ENCODE measurements around the gene RABL2A.
"Not testable (repeated sequence)": the region's sequence is repeated elsewhere in the genome, so short reads cannot be mapped to it uniquely, and the experiment has no call there.

Gene RABL2A

GRCh38 chr2:113626616-113627330 is at the start of gene RABL2A:
Gene RABL2A (plus strand): TSS chr2:113627266. CDS start chr2:113628607, 1,341 bp downstream.
- peak; percentile 37 for DNase-seq (ENCODE audit: insufficient read length, low spot score)
- FAIRE-seq: peak; percentile 92

- DNase-seq (ENCODE audit: insufficient read length, low spot score); FAIRE-seq: not testable (repeated sequence)
Measured at GRCh38 chr2:113578508-113578907, 48.6 kb upstream of the RABL2A start.

GRCh38 chr2:113582473-113582872 is 44.6 kb upstream of the RABL2A start:
- not testable (repeated sequence) for FAIRE-seq

GRCh38 chr2:113583521-113584225 is 43.4 kb upstream of the RABL2A start:
- DNase-seq (ENCODE audit: insufficient read length, low spot score): peak; percentile 43
- not testable (repeated sequence) for FAIRE-seq

More at GRCh38 chr2:113582473-113582872, 44.6 kb upstream of the RABL2A start:
- DNase-seq (ENCODE audit: insufficient read length, low spot score): not testable (repeated sequence)

- not testable (repeated sequence) for DNase-seq (ENCODE audit: insufficient read length, low spot score); FAIRE-seq
Measured at GRCh38 chr2:113584311-113585092, 42.6 kb upstream of the RABL2A start.

GRCh38 chr2:113587201-113587600 is 39.9 kb upstream of the RABL2A start:
- DNase-seq (ENCODE audit: insufficient read length, low spot score); FAIRE-seq: not testable (repeated sequence)

- not testable (repeated sequence) for FAIRE-seq; DNase-seq (ENCODE audit: insufficient read length, low spot score)
Measured at GRCh38 chr2:113589591-113589990, 37.5 kb upstream of the RABL2A start.

- DNase-seq (ENCODE audit: insufficient read length, low spot score); FAIRE-seq: not testable (repeated sequence)
Measured at GRCh38 chr2:113591926-113592325, 35.1 kb upstream of the RABL2A start.

GRCh38 chr2:113593280-113593679 is 33.8 kb upstream of the RABL2A start:
- not testable (repeated sequence) for FAIRE-seq; DNase-seq (ENCODE audit: insufficient read length, low spot score)

- FAIRE-seq: not testable (repeated sequence)
Measured at GRCh38 chr2:113595725-113596124, 31.3 kb upstream of the RABL2A start.

GRCh38 chr2:113597164-113597563 is 29.9 kb upstream of the RABL2A start:
- not testable (repeated sequence) for DNase-seq (ENCODE audit: insufficient read length, low spot score); FAIRE-seq

More at GRCh38 chr2:113595725-113596124, 31.3 kb upstream of the RABL2A start:
- not testable (repeated sequence) for DNase-seq (ENCODE audit: insufficient read length, low spot score)

- FAIRE-seq; DNase-seq (ENCODE audit: insufficient read length, low spot score): not testable (repeated sequence)
Measured at GRCh38 chr2:113597572-113597971, 29.5 kb upstream of the RABL2A start.

- FAIRE-seq: not testable (repeated sequence)
Measured at GRCh38 chr2:113598180-113598579, 28.9 kb upstream of the RABL2A start.

GRCh38 chr2:113598738-113599137 is 28.3 kb upstream of the RABL2A start:
- not testable (repeated sequence) for DNase-seq (ENCODE audit: insufficient read length, low spot score); FAIRE-seq

More at GRCh38 chr2:113598180-113598579, 28.9 kb upstream of the RABL2A start:
- DNase-seq (ENCODE audit: insufficient read length, low spot score): not testable (repeated sequence)

- FAIRE-seq; DNase-seq (ENCODE audit: insufficient read length, low spot score): not testable (repeated sequence)
Measured at GRCh38 chr2:113599208-113599607, 27.9 kb upstream of the RABL2A start.

GRCh38 chr2:113602040-113602769 is 24.9 kb upstream of the RABL2A start:
- not testable (repeated sequence) for FAIRE-seq; DNase-seq (ENCODE audit: insufficient read length, low spot score)

- DNase-seq (ENCODE audit: insufficient read length, low spot score): no peak
Measured at GRCh38 chr2:113602869-113603466, 24.1 kb upstream of the RABL2A start.

GRCh38 chr2:113603467-113604084 is 23.5 kb upstream of the RABL2A start:
- FAIRE-seq: not testable (repeated sequence)
- peak; percentile 16 for DNase-seq (ENCODE audit: insufficient read length, low spot score)

More at GRCh38 chr2:113602869-113603466, 24.1 kb upstream of the RABL2A start:
- FAIRE-seq: no peak

GRCh38 chr2:113604085-113604477 is 23.0 kb upstream of the RABL2A start:
- not testable (repeated sequence) for FAIRE-seq
- DNase-seq (ENCODE audit: insufficient read length, low spot score): peak; percentile 32
